GM19397 (cell line): ENCODE measurements around the gene TTC7B.

ENCODE experiments used
- ATAC-seq: cut with Tn5 transposase; IDR thresholded peaks from one replicate; pipeline ENCODE4 v1.9.1; 2021; ENCODE audit warnings: mild to moderate bottlenecking, moderate library complexity; ENCODE audit not compliant: unreplicated experiment

Gene TTC7B

DNA sequence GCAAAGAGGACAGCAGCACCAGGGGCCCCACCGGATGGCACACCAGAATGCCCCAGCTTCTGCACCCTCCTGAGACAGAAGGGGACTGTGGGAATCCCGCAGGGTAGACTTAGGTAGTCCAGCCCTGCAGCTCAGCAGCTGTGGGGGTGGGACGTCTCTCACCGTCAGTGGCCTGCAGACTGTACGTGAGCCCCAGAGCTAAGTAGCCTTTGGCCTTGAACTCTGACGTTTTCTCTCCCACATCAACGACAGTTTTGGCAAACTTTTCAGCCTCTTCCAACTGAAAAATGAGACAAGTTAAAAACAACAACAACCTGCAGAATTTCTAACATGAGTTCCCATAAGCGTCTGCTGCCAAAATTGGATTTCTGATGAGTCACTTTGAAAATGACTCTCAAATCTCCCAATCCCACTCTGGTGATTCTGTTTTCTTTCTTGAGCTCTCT, 161.4 kb downstream of the TTC7B start:
- no peak for ATAC-seq

DNA sequence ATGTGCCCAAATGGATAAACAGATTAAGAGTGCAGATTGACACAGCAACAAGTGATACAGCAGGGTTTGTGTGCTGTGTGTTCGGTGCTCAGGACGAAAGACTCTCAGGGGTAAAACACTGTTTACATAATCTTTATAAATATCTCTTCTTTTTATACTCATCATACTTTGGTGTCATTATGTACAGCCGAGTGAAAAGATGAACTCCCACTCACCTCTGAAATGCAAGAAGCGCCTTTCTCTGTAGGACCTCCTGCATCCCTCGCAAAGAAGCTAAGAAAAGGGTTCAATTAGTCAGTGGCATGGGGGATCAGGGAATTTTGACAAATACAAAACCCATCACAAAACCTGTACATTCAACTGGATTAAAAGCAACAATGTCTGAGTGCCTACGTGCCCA, 163.6 kb downstream of the TTC7B start:
- ATAC-seq, result no peak

DNA sequence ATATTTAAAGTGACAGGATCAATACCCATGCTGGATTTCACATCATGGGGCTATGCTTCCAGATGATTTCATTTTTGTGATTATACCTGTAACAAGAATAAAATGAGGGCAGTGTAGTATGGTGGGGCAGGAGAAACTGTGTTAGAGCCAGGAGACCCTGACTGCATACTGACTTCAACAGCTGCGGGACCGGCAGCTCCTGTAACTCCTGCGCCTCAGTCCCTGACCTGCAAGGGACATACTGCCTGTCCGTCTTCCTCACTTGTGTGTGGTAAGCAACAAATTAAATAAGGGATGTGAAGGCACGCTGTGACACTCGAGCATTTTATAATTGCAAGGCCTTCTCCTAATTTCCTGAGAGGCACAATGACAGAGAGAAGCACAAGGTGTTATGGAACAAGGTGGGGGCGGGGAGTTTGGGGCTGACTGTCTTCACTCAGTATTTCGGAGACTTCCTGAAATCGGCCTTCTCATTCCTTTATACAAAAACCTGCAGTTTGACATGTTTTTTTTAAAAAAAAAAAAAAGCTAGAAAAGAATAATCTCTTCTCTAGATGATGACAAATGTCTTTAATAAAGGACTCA, 164.2 kb downstream of the TTC7B start:
- no peak for ATAC-seq

DNA sequence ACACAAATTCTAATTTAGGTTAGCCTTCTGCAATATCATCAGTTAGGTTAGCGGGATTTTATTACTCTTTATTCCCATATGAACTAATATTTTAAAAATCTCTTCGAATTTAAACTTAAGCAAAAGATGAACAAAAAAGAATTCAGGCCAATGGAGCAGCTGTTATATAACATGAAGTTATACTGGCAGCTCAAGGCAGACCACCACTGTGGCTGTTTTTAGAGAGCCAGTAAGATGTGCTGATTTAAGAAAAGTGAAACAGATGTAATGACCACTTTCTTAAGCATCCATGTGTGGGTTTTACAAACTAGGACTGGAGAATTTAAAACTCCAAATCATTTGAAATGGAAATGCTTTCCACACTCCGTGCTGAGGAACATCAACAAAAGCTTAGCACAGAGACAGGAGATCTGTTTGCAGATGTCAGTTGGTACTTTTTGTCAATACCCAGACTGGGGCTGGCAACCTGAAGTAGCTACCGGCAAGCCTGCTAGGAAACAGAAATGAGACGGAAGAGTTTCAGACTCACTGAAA, 164.9 kb downstream of the TTC7B start:
- ATAC-seq, result no peak

DNA sequence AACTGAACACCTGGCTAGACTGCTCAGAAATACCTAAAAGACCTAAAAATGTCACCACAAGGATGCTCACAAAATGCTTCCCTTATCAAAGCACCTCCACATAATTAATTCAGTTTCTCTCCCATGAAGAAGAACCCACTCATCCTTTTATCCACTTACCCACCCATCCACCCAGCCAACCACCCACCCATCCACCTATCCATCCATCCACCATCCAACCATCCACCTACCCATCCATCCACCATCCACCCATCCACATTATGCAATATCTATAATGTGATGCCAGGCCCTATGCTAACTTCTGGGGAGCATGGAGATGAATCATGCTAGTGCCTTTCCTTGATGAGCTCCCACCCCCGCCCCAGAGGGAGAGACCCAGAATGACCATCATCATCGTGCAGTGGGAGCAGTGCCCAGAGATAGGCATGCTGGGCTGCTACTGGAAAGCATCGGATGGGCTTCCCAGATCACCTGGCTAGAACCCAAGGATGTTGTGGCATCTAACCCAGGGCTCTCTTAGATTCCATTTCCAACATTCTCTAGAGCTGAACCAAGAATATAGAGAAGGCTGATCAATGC, 166.6 kb downstream of the TTC7B start:
- ATAC-seq, result no peak

DNA sequence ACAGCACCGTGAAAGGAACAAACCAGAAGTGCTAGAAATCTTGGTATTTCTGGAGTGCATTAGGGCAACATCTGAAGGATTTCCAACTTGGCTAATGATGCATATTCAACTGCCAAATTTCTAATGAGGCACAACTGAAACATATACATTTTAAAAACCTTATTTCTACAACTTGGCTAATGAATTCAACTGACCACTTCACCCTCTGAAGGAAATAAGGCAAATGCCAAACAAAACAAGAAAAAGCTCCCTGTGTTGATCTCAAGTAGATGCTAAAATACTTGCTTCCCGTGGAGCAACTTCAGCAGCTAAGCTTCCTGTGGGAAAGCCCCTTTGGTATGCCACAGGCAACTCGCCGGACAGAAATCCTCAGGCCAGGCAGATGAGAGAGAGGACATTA, 167.1 kb downstream of the TTC7B start:
- ATAC-seq, result no peak

DNA sequence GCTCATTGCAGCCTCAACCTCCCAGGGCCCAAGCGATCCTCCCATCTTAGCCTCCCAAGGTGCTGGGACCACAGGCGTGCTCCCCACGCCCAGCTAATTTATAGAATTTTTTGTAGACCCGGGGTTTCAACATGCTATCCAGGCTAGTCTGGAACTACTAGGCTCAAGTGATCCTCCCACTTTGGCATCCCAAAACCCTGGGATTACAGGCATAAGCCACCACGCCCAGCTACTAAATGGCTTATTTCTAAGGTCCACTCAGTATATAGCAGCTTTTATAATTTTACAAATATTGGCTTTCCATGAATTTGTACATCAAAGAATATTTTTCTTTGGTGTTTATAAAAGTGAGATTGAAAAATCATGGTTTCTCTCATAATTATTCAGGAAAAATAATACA, 167.8 kb downstream of the TTC7B start:
- no peak for ATAC-seq

DNA sequence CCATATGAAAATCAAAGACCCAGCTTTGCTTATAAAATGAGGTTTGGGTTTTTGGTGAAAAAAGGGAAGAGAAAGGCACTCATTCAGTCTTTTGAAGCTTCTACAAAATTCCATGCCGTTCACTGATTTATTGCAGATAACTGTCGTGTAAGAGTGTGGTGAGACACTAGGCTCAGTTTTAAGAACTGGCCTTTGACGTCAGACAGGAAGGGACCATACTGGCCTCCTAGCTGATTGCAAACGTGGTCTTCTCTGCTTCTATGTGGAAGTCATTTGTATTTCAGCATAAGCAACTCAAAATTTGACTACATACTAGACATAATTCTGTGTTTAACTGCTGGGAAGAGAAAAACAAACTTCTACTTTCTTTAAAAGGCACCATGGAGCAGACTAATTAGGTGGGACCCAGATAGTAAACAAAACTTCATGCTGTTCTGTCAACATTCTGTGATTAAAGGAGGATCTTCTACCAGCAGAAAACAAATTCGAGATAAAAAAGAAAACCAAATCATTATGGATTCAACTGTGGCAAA, 168.7 kb downstream of the TTC7B start:
- no peak for ATAC-seq

DNA sequence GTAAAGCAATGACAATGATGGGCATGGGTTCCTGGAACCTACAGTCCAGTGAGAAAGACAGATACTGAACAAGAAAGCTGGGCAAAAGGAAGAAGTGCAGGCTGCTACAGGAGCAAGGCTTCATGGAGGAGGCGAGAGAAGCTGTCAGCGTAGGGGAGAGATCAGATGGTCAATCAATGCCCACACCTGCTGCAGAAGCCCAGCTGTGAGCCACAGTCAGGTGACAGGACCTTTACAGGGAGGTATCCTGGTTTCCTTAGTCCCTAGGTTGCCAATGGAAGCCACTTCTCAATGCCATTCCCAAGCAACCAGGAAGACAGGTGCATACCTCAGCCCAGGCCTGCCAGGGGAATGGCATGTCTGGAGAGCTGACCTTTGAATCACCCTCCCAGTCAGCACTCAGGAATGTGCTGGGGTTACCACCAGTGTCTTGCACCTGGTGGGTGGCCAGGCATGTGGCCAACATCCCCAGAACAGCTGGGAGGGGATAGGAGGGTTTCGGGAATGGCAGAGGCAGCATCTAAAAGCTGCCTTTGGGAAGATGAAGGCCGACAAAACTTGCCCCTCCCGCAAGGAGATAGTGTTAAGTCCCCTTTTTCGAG, 170.3 kb downstream of the TTC7B start:
- no peak for ATAC-seq

DNA sequence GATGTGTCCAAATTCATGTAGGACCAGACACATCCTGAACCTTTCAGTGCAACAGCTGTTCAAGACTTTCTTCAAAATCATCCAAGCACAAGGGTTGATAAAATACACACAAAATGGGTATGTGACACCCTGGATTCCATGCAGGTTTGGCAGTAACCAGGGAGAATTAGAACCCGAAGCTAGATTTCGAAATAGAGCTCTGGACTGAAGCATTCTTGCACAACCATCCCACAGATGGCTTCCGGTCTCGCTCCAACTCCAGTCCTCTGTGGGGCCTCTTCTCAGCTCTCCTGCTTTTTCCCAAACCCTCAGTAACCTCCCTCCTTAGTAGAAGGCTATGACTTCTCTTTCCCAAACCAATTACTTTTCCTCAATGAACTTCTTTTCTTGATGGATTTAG, 171.3 kb downstream of the TTC7B start:
- no peak for ATAC-seq

DNA sequence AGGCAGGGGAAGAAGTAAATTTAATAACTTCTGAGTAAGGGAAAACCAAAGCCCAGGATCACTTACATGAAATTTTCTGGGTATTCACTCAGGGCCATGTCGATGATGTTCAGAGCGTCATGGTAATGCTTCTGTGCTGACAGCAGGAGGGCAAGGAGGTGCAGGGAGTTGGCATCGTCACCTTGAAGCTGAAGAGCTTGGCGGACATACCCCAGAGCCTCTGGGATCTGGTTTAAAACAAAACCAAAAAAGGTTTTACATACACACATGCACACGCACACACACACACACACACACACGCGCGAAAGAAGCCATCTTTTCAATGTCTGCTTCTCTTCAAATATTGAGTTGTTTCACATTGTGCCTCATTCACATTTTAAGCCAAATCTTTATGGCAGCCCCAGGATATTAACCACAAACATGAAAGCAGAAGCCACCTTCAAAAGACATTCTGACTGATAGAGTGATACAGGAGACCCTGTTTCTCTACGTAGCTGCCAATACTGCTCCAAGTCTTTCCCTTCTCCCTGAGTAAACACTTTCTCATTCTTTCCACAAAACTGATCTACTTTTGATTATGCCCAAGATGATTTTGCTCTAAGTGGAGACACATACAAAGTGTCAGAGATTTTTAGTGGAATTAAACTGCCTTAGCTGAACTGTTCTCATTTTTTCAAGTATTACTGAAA, 172.1 kb downstream of the TTC7B start:
- no peak for ATAC-seq

DNA sequence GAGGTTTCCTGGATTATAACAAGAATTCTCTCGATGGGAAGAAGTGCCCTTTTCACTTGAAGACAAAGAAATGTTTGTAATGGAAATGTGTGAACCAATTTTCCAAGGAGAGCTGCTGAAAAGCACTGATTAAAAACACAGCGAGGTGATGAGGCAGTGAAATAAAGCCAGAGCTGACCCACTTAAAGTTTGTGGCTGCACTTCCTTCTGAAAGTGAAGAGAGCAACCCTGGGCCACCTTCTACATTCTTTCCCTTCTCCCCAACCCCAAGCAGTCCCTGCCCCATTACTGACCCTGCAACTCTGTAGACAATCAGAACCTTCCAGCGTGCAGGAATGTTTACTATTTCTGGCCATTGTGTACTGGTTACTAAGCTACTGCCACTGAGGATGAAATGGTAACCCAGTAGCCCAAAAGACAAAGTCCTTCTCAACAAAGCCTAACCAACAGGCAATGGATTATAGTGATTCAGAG, 173.9 kb downstream of the TTC7B start:
- ATAC-seq, result no peak

DNA sequence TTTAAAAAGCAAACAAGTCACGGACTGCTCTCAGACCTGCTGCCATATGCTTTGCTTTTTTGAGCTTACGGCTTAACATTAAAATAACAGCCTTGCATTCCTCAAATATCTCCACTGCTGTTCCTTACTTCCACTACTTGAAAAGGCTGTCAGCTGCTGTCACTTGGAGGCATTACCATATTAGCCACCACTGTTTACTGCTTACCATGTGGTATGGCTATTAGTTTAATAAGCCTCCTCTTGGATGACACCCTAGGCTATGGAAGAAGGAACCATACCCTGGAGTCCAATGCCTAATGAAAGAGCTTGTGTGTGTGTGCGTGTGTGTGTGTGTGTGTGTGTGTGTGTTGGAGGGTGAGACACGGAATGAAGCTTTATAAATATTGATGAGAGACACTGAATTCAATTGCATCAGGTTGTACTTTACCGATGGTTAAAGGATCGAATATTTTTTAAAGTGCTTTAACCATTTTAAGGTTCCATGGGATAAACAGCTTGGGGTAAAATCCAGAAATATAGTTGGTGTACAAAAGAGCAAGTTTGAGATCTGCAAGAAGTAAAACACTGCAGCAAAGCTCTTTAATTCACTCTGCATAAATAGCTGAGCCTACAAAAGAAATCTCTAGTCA, 174.5 kb downstream of the TTC7B start:
- no peak for ATAC-seq

DNA sequence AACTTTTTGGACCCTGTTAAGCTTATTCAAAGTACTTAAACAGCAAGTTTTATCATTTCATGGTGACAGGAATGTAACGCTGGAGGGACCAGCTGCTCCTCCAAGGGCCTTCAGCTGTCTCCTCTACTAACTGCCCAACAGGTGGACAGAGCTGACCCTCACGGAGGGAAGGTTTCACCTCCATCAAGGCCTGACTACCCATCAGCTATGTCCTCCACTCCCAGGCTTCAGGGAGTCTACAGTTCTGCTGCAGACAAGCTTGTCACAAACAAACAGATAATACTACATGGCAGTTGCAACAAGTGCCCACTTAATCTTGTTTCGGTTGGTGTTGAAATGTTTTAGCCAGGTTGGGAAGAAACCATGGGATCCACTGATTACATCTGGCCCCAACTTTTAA, 175.1 kb downstream of the TTC7B start:
- ATAC-seq, result no peak

DNA sequence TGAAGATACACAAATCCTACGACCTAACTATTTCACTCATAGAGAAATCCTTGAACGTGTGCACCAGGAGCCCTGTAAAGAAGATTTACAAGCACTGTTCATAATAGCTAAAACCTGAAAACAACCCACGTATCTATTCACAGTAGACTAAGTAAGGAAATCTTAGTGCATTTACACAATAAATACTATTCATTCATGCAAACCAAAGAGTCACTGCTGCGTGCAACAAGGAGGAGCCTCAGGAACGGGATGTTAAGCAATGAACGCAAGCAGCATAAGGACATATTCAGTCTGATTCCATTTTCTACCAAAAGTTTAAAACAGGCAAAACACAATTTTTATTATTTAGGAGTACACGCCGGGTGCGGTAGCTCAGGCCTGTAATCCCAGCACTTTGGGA, 176.6 kb downstream of the TTC7B start:
- ATAC-seq, result no peak

DNA sequence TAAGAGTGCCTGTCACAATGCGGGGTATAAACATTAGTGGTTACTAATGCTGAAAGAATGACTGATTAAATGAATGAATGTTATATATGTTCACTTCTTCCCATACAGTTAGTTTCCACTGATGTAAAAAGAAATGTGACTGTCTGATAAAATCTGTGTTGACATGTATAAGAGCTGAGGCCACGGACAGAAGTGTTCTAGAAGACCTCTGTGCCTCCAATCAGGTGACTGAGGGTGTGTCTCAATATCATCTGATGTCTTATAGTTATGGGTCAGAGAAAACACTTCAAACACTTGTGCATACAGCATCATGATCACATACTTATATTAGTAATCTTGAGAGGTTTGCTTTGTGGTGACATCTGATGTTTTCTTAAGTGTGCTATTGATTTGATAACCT, 183.4 kb downstream of the TTC7B start:
- no peak for ATAC-seq

DNA sequence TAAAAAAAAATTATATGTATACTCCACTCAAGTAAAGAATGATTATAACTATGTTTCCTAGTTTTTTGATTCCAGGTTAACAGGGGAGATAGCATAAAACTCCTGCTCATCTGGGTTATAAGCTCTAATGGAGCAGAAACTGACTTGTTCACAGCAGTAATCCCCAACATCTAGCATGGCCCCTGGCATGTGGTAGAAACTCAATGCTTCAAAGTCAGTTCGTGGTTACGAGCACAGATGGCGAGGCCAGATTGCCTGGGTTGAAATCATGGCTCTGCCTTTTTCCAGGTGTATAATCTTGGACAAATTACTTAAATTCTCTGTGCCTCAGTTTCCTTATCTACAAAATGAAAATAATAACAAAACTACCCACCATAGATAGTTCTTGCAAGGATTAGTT, 183.8 kb downstream of the TTC7B start:
- ATAC-seq, result no peak

DNA sequence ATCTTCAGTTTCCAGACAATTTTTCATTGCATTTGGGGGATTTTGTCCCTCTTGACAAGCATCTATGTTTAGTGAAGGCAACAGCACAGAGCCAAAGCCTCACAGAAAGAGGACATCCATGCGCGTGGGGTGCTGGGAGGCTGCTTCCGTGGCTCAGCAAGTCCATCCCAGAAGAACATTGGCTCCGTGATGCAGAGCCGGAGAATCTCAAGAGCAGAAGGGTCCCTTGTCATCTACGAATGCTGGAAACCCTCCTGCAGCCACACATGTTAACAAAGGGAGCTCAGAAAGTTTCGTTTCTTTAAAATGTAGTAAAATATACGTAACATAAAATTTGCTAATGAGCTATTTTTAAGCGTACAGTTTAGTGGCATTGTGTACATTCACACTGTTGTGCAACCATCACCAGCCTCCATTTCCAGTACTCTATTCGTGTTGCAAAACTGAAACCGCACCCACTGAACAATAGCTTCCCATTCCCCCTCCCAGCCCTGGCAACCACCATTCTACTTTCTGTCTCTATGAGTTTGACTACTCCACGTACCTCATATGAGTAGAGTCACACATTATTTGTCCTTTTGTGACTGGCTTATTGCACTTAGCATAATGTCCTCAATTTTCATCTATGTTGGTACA, 185.9 kb downstream of the TTC7B start:
- no peak for ATAC-seq

DNA sequence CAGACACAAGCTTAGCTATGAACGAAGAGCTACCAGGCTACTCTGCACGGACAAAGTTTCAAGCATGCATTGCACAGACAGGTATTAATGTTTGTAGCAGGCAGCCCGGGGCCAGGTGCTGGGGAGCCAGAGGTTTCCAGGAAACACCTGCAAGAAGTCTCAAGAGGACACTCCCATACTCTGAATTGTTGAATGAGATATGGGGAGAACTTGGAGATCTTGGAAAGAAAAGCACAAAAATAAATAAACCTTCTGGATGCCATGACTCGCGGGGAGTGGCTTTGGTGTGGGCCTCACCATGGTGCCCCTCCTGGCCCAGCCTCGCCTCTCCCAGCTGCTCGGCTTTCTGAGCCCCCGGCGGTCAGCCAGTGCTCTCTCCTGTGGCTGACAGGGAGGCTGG, 186.8 kb downstream of the TTC7B start:
- no peak for ATAC-seq

DNA sequence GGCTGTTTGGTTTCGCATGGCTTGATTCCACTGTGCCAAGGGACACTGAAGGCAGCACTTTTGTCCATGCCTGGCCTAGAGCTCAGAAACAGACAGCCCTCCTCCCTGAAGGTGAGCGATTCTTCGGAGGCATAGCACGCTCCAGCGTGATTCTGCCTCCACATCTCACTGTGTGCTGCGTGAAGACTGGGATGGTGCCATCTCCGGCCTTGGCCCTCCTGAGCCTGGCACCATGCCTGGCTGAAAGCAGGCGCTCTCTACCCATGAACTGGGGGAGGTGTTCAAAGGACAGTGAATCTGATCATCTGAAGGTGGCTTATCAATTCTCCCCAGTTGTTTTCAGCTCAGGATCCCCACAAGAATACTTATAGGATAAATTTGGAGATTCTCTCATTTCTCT, 187.4 kb downstream of the TTC7B start:
- no peak for ATAC-seq

DNA sequence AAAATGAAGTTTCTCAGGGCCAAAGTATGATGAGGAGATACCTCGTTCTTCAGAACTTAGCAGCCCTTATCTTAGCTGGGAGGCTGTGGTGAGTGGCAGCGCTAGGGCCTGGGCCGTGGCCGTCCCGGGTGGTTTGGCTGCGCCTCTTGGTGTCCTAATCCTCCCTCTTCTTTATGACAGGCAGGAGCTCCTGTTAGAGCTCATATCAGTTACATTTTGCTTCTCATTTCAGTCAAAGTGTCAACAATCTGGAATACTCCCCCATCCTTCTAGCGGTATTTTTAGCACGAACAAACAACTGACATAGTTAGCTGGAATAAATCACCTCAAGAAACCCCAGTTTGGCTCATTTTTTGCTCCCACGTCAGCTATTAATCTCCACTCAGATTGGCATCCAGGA, 188.8 kb downstream of the TTC7B start:
- no peak for ATAC-seq
